Left ventricle myocardium inferior (tissue), 1 donor: ENCODE measurements around the gene PEG3. TPM values are rescaled to one million over a fixed set of nuclear protein-coding genes. Genes with fewer than 3 reads are reported as not detected.
"Not testable (repeated sequence)": the region's sequence is repeated elsewhere in the genome, so short reads cannot be mapped to it uniquely, and the experiment has no call there.

ENCODE experiments used
- DNase-seq: peaks from one replicate; pipeline ENCODE4 v3.0.0-alpha.2; 2020
- H3K27ac ChIP-seq: fragments of 200-600 bp; replicated peaks from 2 replicates; pipeline ENCODE4 v1.8.0; 2021
- H3K27me3 ChIP-seq: fragments of 200-600 bp; 2 replicates; pipeline ENCODE4 v1.8.0; 2021; ENCODE audit warnings: low read depth
- H3K36me3 ChIP-seq: fragments of 200-600 bp; 2 replicates; pipeline ENCODE4 v1.8.0; 2021
- H3K4me1 ChIP-seq: fragments of 200-600 bp; 2 replicates; pipeline ENCODE4 v1.8.0; 2021
- H3K4me3 ChIP-seq: fragments of 200-600 bp; 2 replicates; pipeline ENCODE4 v1.8.0; 2021; ENCODE audit warnings: mild to moderate bottlenecking, moderate library complexity
- H3K9me3 ChIP-seq: fragments of 200-600 bp; replicated peaks from 2 replicates; pipeline ENCODE4 v1.8.0; 2021
- intact Hi-C: fragments of 100-400 bp; cut with micrococcal nuclease; formaldehyde crosslinking; loops from one replicate; pipeline ENCODE4 v1.11.0; 2022
- total RNA-seq: library from RNA; stranded (reverse); fragmentation: NEBNext Ultra II Directional; extraction: Animal tissue kit (Norgen Biotek cat#: 25700); gene quantifications from one replicate; pipeline ENCODE4 v1.2.1, GENCODE V29; 2021
- TF ChIP-seq, protein P1 (sequence below): fragments of 200-600 bp; IDR thresholded peaks from 2 replicates; pipeline ENCODE4 v1.8.0; 2021; ENCODE audit warnings: antibody characterized with exemption, mild to moderate bottlenecking, borderline replicate concordance
- donor health status: DM: no; HTN: yes; CAD: no; lungs with severe emphysema.

Gene PEG3
- total RNA-seq, 1 donor from 2014 or later: 10.0 TPM

DNA sequence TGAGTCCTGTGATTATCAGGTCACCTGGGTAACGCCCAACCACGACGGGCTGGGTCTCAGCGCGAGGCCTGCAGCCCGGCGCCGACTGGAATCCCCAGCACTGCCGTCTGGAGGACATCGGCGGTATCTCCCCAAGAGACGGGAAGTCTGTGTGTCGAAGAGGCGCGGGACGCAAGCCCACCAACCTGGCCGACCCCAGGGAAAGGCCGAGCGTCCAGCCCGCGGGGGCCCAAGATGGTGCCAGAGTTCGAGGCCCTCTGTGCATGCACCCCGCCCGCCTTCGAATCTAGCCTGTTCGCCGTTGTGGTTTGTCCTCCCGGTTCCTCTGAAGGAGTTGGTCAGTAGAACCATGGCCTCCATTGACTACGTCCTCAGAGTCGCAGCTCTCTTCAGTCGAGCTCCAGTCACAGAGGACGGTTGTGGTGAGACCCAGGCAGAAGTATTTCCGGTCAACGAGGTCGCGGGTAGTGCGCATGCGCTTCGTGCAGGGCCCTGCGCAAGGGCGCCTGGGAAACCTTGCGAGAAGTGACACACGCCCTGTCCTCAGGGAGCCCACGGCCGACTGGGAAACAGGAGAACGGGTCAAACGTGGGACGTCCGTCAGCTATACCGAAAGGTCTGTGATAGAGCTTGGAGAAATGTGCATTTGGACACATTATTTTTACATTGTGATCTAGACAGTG, 24.1 kb upstream of the PEG3 start:
- intact Hi-C loops: no loop called here
- no peak for DNase-seq
- Histone ChIP-seq H3K27me3 (peaks cover 36% of the 10 kb centered on the region), H3K36me3 (no peaks in the 10 kb centered on the region), H3K27ac (no peak overlapping the region), H3K9me3 (peaks cover 10% of the 10 kb centered on the region), H3K4me1 (no peaks in the 10 kb centered on the region), H3K4me3 (no peak overlapping the region)
- TF ChIP-seq, protein P1, sequence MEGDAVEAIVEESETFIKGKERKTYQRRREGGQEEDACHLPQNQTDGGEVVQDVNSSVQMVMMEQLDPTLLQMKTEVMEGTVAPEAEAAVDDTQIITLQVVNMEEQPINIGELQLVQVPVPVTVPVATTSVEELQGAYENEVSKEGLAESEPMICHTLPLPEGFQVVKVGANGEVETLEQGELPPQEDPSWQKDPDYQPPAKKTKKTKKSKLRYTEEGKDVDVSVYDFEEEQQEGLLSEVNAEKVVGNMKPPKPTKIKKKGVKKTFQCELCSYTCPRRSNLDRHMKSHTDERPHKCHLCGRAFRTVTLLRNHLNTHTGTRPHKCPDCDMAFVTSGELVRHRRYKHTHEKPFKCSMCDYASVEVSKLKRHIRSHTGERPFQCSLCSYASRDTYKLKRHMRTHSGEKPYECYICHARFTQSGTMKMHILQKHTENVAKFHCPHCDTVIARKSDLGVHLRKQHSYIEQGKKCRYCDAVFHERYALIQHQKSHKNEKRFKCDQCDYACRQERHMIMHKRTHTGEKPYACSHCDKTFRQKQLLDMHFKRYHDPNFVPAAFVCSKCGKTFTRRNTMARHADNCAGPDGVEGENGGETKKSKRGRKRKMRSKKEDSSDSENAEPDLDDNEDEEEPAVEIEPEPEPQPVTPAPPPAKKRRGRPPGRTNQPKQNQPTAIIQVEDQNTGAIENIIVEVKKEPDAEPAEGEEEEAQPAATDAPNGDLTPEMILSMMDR: no peak

GRCh38 chr19:56862741-56863140, 22.2 kb upstream of the PEG3 start:
- H3K27me3 ChIP-seq: peaks cover 39% of the 10 kb centered on the region
- DNase-seq: no peak
- H3K36me3 ChIP-seq: no peaks in the 10 kb centered on the region
- H3K27ac ChIP-seq: no peak overlapping the region
- TF ChIP-seq, protein P1: no peak
- no peaks in the 10 kb centered on the region for H3K4me1 ChIP-seq
- peaks cover 10% of the 10 kb centered on the region for H3K9me3 ChIP-seq
- no peak overlapping the region for H3K4me3 ChIP-seq
- intact Hi-C loops: no loop called here

DNA sequence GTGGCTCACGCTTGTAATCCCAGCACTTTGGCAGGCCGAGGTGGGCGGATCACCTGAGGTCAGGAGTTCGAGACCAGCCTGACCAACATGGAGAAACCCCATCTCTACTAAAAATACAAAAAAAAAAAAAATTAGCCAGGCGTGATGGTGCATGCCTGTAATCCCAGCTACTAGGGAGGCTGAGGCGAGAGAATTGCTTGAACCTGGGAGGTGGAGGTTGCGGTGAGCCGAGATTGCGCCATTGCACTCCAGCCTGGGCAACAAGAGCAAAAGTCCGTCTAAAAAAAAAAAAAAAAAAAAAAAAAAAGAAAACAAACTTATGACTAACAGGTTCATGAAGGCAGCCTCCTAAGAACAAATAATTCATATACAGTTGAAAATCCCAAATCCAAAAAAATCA, 19.9 kb upstream of the PEG3 start:
- H3K27ac ChIP-seq, H3K9me3 ChIP-seq, DNase-seq, H3K4me3 ChIP-seq, H3K4me1 ChIP-seq, H3K36me3 ChIP-seq, intact Hi-C loops: not testable (repeated sequence)
- peaks cover 43% of the 10 kb centered on the region for H3K27me3 ChIP-seq

GRCh38 chr19:56858026-56858425, 17.5 kb upstream of the PEG3 start:
- no peak overlapping the region for H3K27ac ChIP-seq
- TF ChIP-seq, protein P1: no peak
- no peak overlapping the region for H3K4me3 ChIP-seq
- intact Hi-C loops: no loop called here
- peaks cover 8% of the 10 kb centered on the region for H3K9me3 ChIP-seq
- peaks cover 41% of the 10 kb centered on the region for H3K27me3 ChIP-seq
- DNase-seq: no peak
- H3K36me3 ChIP-seq: no peaks in the 10 kb centered on the region
- H3K4me1 ChIP-seq: no peaks in the 10 kb centered on the region

GRCh38 chr19:56856822-56857221, 16.3 kb upstream of the PEG3 start:
- no peak for DNase-seq
- Histone ChIP-seq H3K27ac (no peak overlapping the region), H3K36me3 (no peaks in the 10 kb centered on the region), H3K4me3 (no peak overlapping the region), H3K9me3 (peaks cover 15% of the 10 kb centered on the region), H3K27me3 (peaks cover 36% of the 10 kb centered on the region), H3K4me1 (no peaks in the 10 kb centered on the region)
- TF ChIP-seq, protein P1: no peak
- intact Hi-C loops: no loop called here

DNA sequence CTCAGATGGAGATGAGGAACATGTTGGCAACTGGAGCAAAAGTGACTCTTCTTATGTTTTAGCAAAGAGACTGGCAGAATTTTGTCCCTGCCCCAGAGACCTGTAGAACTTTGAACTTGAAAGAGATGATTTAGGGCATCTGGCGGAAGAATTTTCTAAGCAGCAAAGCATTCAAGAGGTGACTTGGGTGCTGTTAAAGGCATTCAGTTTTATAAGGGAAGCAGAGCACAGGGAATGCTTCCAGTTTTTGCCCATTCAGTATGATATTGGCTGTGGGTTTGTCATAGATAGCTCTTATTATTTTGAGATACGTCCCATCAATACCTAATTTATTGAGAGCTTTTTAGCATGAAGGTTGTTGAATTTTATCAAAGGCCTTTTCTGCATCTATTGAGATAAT, 11.8 kb upstream of the PEG3 start:
- H3K27ac ChIP-seq, DNase-seq, H3K4me1 ChIP-seq, intact Hi-C loops, H3K4me3 ChIP-seq, H3K36me3 ChIP-seq: not testable (repeated sequence)
- peaks cover 26% of the 10 kb centered on the region for H3K27me3 ChIP-seq
- peaks cover 19% of the 10 kb centered on the region for H3K9me3 ChIP-seq
